ENCODE measurements around the gene GSTK1.

Gene GSTK1

GRCh38 chr7:143242306-143242705 is 20.9 kb upstream of the GSTK1 start:
- no peak overlapping the region for H3K4me3 ChIP-seq (replicated peaks; ENCODE audit: low read depth, low read length)
- no peaks in the 10 kb centered on the region for H3K36me3 ChIP-seq (ENCODE audit: control insufficient read depth, insufficient read depth, low read length)
- H3K27me3 ChIP-seq (replicated peaks; ENCODE audit: control insufficient read depth, insufficient read depth, low read length): no peaks in the 10 kb centered on the region; the same call in 1 of the 2 replicates
- no peak for TF ChIP-seq CTCF (IDR thresholded peaks at IDR 0.05; ENCODE audit: insufficient read depth, low read length, poor library complexity, severe bottlenecking)
- DNase-seq (ENCODE audit: extremely low read depth, insufficient read length): no peak

- DNase-seq (ENCODE audit: extremely low read depth, insufficient read length): no peak
- no peak overlapping the region for H3K4me3 ChIP-seq (replicated peaks; ENCODE audit: low read depth, low read length)
- H3K27me3 ChIP-seq (replicated peaks; ENCODE audit: control insufficient read depth, insufficient read depth, low read length): no peaks in the 10 kb centered on the region; the same call in 1 of the 2 replicates
- TF ChIP-seq CTCF (IDR thresholded peaks at IDR 0.05; ENCODE audit: insufficient read depth, low read length, poor library complexity, severe bottlenecking): no peak
- H3K36me3 ChIP-seq (ENCODE audit: control insufficient read depth, insufficient read depth, low read length): no peaks in the 10 kb centered on the region
These were observed 20.1 kb upstream of the GSTK1 start for GRCh38 chr7:143243111-143243510.

GRCh38 chr7:143243614-143244013 is 19.6 kb upstream of the GSTK1 start:
- DNase-seq (ENCODE audit: extremely low read depth, insufficient read length): no peak
- no peaks in the 10 kb centered on the region for H3K36me3 ChIP-seq (ENCODE audit: control insufficient read depth, insufficient read depth, low read length)
- H3K4me3 ChIP-seq (replicated peaks; ENCODE audit: low read depth, low read length): no peak overlapping the region
- no peaks in the 10 kb centered on the region; the same call in 1 of the 2 replicates for H3K27me3 ChIP-seq (replicated peaks; ENCODE audit: control insufficient read depth, insufficient read depth, low read length)
- no peak for TF ChIP-seq CTCF (IDR thresholded peaks at IDR 0.05; ENCODE audit: insufficient read depth, low read length, poor library complexity, severe bottlenecking)

- no peak for TF ChIP-seq CTCF (IDR thresholded peaks at IDR 0.05; ENCODE audit: insufficient read depth, low read length, poor library complexity, severe bottlenecking)
- Histone ChIP-seq H3K36me3 (ENCODE audit: control insufficient read depth, insufficient read depth, low read length) (no peaks in the 10 kb centered on the region), H3K27me3 (replicated peaks; ENCODE audit: control insufficient read depth, insufficient read depth, low read length) (no peaks in the 10 kb centered on the region; the same call in 1 of the 2 replicates), H3K4me3 (replicated peaks; ENCODE audit: low read depth, low read length) (no peak overlapping the region)
- no peak for DNase-seq (ENCODE audit: extremely low read depth, insufficient read length)
These were observed 18.9 kb upstream of the GSTK1 start for GRCh38 chr7:143244321-143244720.

- TF ChIP-seq CTCF (IDR thresholded peaks at IDR 0.05; ENCODE audit: insufficient read depth, low read length, poor library complexity, severe bottlenecking): no peak
- no peak for DNase-seq (ENCODE audit: extremely low read depth, insufficient read length)
- H3K27me3 ChIP-seq (replicated peaks; ENCODE audit: control insufficient read depth, insufficient read depth, low read length): no peaks in the 10 kb centered on the region; the same call in 1 of the 2 replicates
- H3K36me3 ChIP-seq (ENCODE audit: control insufficient read depth, insufficient read depth, low read length): no peaks in the 10 kb centered on the region
- H3K4me3 ChIP-seq (replicated peaks; ENCODE audit: low read depth, low read length): no peak overlapping the region
These were observed 18.1 kb upstream of the GSTK1 start for GRCh38 chr7:143245123-143245522.

- TF ChIP-seq CTCF (IDR thresholded peaks at IDR 0.05; ENCODE audit: insufficient read depth, low read length, poor library complexity, severe bottlenecking): no peak
- no peaks in the 10 kb centered on the region for H3K36me3 ChIP-seq (ENCODE audit: control insufficient read depth, insufficient read depth, low read length)
- no peak overlapping the region for H3K4me3 ChIP-seq (replicated peaks; ENCODE audit: low read depth, low read length)
- H3K27me3 ChIP-seq (replicated peaks; ENCODE audit: control insufficient read depth, insufficient read depth, low read length): no peaks in the 10 kb centered on the region; the same call in 1 of the 2 replicates
- DNase-seq (ENCODE audit: extremely low read depth, insufficient read length): no peak
These were observed 15.9 kb upstream of the GSTK1 start for GRCh38 chr7:143247372-143247771.

All from GM06990 (cell line).